ENCODE results near the gene WWOX.

WWOX gene

GRCh38 chr16:78147911-78148401, 48.5 kb downstream of the WWOX start:
- no peak for FAIRE-seq

- FAIRE-seq, result no peak
Measured at GRCh38 chr16:78150233-78150632, 50.8 kb downstream of the WWOX start.

- FAIRE-seq, result no peak
Measured at GRCh38 chr16:78154729-78155461, 55.4 kb downstream of the WWOX start.

- FAIRE-seq, result no peak
Measured at GRCh38 chr16:78155791-78156345, 56.4 kb downstream of the WWOX start.

- FAIRE-seq, result no peak
Measured at GRCh38 chr16:78161023-78161729, 61.7 kb downstream of the WWOX start.

- FAIRE-seq, result no peak
Measured at GRCh38 chr16:78163772-78164670, 64.6 kb downstream of the WWOX start.

GRCh38 chr16:78170494-78170933, 71.1 kb downstream of the WWOX start:
- no peak for FAIRE-seq

- no peak for FAIRE-seq
Measured at GRCh38 chr16:78175287-78175686, 75.8 kb downstream of the WWOX start.

GRCh38 chr16:78176435-78176834, 77.0 kb downstream of the WWOX start:
- no peak for FAIRE-seq

GRCh38 chr16:78177218-78177617, 77.8 kb downstream of the WWOX start:
- no peak for FAIRE-seq

- no peak for FAIRE-seq
Measured at GRCh38 chr16:78177987-78178386, 78.5 kb downstream of the WWOX start.

- FAIRE-seq, result no peak
Measured at GRCh38 chr16:78179666-78180065, 80.2 kb downstream of the WWOX start.

- FAIRE-seq, result no peak
Measured at GRCh38 chr16:78180349-78180748, 80.9 kb downstream of the WWOX start.

- FAIRE-seq, result no peak
Measured at GRCh38 chr16:78183437-78184237, 84.2 kb downstream of the WWOX start.

- FAIRE-seq, result no peak
Measured at GRCh38 chr16:78184238-78185183, 85.1 kb downstream of the WWOX start.

GRCh38 chr16:78189121-78189520, 89.7 kb downstream of the WWOX start:
- FAIRE-seq, result no peak

- no peak for FAIRE-seq
Measured at GRCh38 chr16:78192734-78193488, 93.5 kb downstream of the WWOX start.

GRCh38 chr16:78194948-78195347, 95.5 kb downstream of the WWOX start:
- FAIRE-seq, result no peak

- FAIRE-seq, result no peak
Measured at GRCh38 chr16:78195797-78196196, 96.3 kb downstream of the WWOX start.

GRCh38 chr16:78196502-78196901, 97.0 kb downstream of the WWOX start:
- FAIRE-seq, result no peak

Measured in TTC549 (cell line).